Measurements from ENCODE around the gene MRAP2.

MRAP2 gene

DNA sequence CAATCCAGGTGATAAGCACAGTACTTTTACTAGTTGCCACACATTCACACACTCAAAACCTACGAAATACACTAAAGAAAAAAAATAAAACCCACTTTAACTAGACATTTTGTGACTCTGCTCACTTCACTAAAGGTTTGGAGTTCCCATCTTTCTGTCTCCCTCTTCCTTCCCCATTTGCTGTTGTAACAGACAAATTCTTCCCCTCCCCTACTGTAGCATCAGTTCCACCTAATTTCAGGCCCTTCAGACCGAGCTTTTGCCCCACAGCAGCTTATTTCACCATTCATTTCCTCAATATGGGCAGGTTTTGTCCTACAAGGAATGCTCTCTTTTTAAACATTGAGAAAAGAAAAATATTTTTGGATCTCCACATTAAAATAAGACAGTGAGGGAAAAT is 31.3 kb upstream of the MRAP2 start:
- TF ChIP-seq, protein P1, sequence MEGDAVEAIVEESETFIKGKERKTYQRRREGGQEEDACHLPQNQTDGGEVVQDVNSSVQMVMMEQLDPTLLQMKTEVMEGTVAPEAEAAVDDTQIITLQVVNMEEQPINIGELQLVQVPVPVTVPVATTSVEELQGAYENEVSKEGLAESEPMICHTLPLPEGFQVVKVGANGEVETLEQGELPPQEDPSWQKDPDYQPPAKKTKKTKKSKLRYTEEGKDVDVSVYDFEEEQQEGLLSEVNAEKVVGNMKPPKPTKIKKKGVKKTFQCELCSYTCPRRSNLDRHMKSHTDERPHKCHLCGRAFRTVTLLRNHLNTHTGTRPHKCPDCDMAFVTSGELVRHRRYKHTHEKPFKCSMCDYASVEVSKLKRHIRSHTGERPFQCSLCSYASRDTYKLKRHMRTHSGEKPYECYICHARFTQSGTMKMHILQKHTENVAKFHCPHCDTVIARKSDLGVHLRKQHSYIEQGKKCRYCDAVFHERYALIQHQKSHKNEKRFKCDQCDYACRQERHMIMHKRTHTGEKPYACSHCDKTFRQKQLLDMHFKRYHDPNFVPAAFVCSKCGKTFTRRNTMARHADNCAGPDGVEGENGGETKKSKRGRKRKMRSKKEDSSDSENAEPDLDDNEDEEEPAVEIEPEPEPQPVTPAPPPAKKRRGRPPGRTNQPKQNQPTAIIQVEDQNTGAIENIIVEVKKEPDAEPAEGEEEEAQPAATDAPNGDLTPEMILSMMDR (IDR thresholded peaks at IDR 0.05; ENCODE audit: low read depth, low read length), result no peak
- DNase-seq (ENCODE audit: low read depth, low spot score), result no peak
- in situ Hi-C loops (cut with HindIII; ENCODE audit: low sequenced_read_pairs), result no loop called here

DNA sequence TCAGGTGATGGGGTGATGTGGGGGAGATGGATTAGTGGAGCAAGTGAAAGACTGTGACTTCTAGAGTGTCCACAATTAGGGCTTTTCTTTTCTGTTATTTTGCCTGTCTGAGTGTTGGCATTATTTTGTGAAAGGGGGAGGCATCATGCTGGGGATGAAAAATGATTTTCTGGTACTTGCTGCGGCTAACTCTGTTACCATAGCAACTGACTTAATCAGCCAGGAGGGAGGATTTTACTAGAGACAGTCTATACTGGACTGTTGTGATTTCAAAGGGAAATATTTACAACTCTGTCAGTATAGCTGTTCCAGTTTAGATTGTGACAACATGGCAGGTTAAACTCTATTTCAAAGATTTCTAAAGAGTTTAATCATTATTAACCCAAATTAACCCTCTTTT is 30.4 kb upstream of the MRAP2 start:
- in situ Hi-C loops (cut with HindIII; ENCODE audit: low sequenced_read_pairs), result no loop called here

More for the DNA sequence above, 31.3 kb upstream of the MRAP2 start:
- no peak overlapping the region for H3K4me3 ChIP-seq (ENCODE audit: low read depth, low read length)

DNA sequence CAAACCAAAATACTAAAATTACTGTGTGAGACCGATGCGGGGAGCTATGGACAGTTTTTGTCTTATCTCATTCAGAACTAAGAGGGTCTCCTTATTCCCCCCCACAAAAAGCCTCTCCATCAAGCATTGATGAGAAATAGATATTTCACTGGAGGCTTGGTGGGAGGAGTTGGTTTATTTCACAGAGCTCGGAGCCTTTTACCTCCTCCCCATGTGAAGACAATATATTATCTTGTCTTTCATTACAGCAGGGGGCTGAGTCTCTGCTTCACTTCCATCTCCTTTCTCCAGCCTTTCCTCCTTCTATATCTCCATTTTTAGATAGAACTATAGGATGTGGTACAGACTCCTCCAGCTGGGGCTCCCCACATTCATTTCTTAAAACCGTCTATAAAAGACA is 29.9 kb upstream of the MRAP2 start:
- TF ChIP-seq, protein P1 (IDR thresholded peaks at IDR 0.05; ENCODE audit: low read depth, low read length), result no peak
- DNase-seq (ENCODE audit: low read depth, low spot score), result no peak
- in situ Hi-C loops (cut with HindIII; ENCODE audit: low sequenced_read_pairs), result no loop called here
- no peak overlapping the region for H3K4me3 ChIP-seq (ENCODE audit: low read depth, low read length)

More for the DNA sequence above, 30.4 kb upstream of the MRAP2 start:
- DNase-seq (ENCODE audit: low read depth, low spot score), result no peak
- H3K4me3 ChIP-seq (ENCODE audit: low read depth, low read length), result no peak overlapping the region
- TF ChIP-seq, protein P1 (IDR thresholded peaks at IDR 0.05; ENCODE audit: low read depth, low read length), result no peak

DNA sequence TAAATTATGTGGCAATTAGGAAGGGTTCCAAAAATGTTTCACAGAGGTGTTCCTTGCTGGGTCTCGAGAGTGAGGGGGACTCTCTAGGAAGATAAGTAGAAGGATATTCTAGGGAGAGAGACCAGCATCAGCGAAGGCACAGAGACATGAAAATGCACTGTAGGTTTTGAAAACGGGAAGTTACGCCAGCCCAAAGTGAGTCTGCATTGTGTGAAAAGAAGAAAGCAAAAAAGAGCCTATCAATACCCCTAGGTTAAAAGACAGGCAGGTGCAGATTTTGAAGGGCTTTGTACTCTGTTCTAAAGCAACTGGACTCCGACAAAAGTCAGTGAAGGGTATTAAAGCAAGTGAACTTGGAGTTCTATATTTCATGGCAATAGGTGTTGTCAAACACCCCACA is 25.7 kb upstream of the MRAP2 start:
- no peak overlapping the region for H3K4me3 ChIP-seq (ENCODE audit: low read depth, low read length)
- TF ChIP-seq, protein P1 (IDR thresholded peaks at IDR 0.05; ENCODE audit: low read depth, low read length), result no peak
- no peak for DNase-seq (ENCODE audit: low read depth, low spot score)
- in situ Hi-C loops (cut with HindIII; ENCODE audit: low sequenced_read_pairs), result no loop called here

DNA sequence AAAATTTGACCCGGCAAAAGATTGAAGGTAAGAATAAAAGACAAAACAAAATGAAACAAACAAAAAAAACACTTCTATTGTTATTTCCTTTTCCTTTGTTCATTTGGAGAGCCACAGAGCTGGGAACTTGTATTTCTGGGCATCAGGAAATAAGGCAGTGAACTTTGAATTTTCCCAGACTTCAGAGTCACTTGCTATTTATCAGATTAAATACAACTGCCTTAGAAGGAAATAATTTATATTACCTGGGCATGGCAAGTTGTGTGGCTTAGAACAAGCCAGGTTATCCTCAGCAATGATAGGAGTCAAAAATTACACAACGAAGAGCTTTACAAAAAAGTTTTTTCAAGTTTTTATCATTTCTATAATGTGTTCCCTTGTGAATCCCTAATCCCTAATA is 20.2 kb upstream of the MRAP2 start:
- DNase-seq (ENCODE audit: low read depth, low spot score), result no peak

DNA sequence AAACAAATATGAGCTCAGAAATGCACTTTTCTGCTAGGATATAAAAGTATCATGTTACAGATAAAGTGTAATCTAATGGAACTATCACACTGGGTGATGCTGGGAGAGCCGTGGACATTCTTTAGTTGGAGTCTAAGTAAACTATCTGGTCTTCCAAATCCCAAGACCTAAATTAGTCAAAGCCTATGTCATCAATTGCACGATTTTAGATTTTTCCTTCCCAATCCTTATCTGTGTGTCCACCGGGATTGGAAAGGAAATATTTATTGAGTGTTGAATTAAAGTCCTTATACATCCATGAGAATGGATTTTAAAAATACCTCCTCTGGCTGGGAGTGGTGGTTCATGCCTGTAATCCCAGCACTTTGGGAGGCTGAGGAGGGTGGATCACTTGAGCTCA is 19.6 kb upstream of the MRAP2 start:
- in situ Hi-C loops (cut with HindIII; ENCODE audit: low sequenced_read_pairs), result no loop called here
- no peak for DNase-seq (ENCODE audit: low read depth, low spot score)

More for the DNA sequence above, 20.2 kb upstream of the MRAP2 start:
- in situ Hi-C loops (cut with HindIII; ENCODE audit: low sequenced_read_pairs), result no loop called here
- TF ChIP-seq, protein P1 (IDR thresholded peaks at IDR 0.05; ENCODE audit: low read depth, low read length), result no peak
- H3K4me3 ChIP-seq (ENCODE audit: low read depth, low read length), result no peak overlapping the region

More for the DNA sequence above, 19.6 kb upstream of the MRAP2 start:
- no peak overlapping the region for H3K4me3 ChIP-seq (ENCODE audit: low read depth, low read length)
- TF ChIP-seq, protein P1 (IDR thresholded peaks at IDR 0.05; ENCODE audit: low read depth, low read length), result no peak
